Loucy (cell line): ENCODE results near the gene ZNF438.

Experiments used
- H2AFZ ChIP-seq: fragments of 200-600 bp; sonication (generic); 2 replicates; pipeline ENCODE4 v1.6.0; 2016; ENCODE audit warnings: antibody characterized with exemption, mild to moderate bottlenecking, low read length, moderate library complexity
- H3F3A ChIP-seq: fragments of 200-600 bp; 2 replicates; pipeline ENCODE4 v1.6.0; 2016; ENCODE audit warnings: antibody characterized with exemption, low read depth, mild to moderate bottlenecking
- H3K27me3 ChIP-seq: fragments of 200-600 bp; sonication (generic); 2 replicates; pipeline ENCODE4 v1.6.1; 2014; ENCODE audit warnings: low read length, mild to moderate bottlenecking; ENCODE audit not compliant: insufficient read depth, poor library complexity, severe bottlenecking
- H3K36me3 ChIP-seq: fragments of 200-600 bp; sonication (generic); 2 replicates; pipeline ENCODE4 v1.6.1; 2016; ENCODE audit warnings: low read length; ENCODE audit not compliant: insufficient read depth
- H3K4me1 ChIP-seq: fragments of 200-600 bp; sonication (generic); 2 replicates; pipeline ENCODE4 v1.5.1; 2014; ENCODE audit warnings: low read length, mild to moderate bottlenecking; ENCODE audit not compliant: insufficient read depth, poor library complexity, severe bottlenecking
- H3K4me2 ChIP-seq: fragments of 200-600 bp; sonication (generic); 2 replicates; pipeline ENCODE4 v1.6.0; 2014; ENCODE audit warnings: antibody characterized with exemption, low read length, low read depth, mild to moderate bottlenecking; ENCODE audit not compliant: poor library complexity, severe bottlenecking
- H3K4me3 ChIP-seq: fragments of 200-600 bp; sonication (generic); 2 replicates; pipeline ENCODE4 v1.5.1; 2014; ENCODE audit warnings: low read length, mild to moderate bottlenecking, mixed read lengths; ENCODE audit not compliant: poor library complexity, severe bottlenecking
- H3K79me2 ChIP-seq: fragments of 200-600 bp; sonication (generic); 2 replicates; pipeline ENCODE4 v1.6.1; 2014; ENCODE audit warnings: low read length; ENCODE audit not compliant: insufficient read depth
- H3K9ac ChIP-seq: fragments of 200-600 bp; sonication (generic); 2 replicates; pipeline ENCODE4 v1.6.0; 2014; ENCODE audit warnings: mild to moderate bottlenecking, low read depth, low read length, moderate library complexity; ENCODE audit not compliant: poor library complexity, severe bottlenecking
- H3K9me2 ChIP-seq: fragments of 200-600 bp; sonication (generic); replicated peaks from 2 replicates; pipeline ENCODE4 v1.6.1; 2016; ENCODE audit warnings: low read depth, low read length, mixed read lengths
- H3K9me3 ChIP-seq: fragments of 200-600 bp; sonication (generic); 2 replicates; pipeline ENCODE4 v1.6.1; 2014; ENCODE audit warnings: mild to moderate bottlenecking, antibody characterized with exemption, low read length, low read depth; ENCODE audit not compliant: insufficient read depth
- H4K20me1 ChIP-seq: fragments of 200-600 bp; sonication (generic); 2 replicates; pipeline ENCODE4 v1.6.0; 2014; ENCODE audit warnings: antibody characterized with exemption, low read length, mild to moderate bottlenecking; ENCODE audit not compliant: insufficient read depth, poor library complexity, severe bottlenecking
- EZH2phosphoT487 ChIP-seq: fragments of 200-600 bp; IDR thresholded peaks from 2 replicates; pipeline ENCODE4 v1.6.1; 2018; ENCODE audit warnings: antibody characterized with exemption, mild to moderate bottlenecking, moderate library complexity, borderline replicate concordance
- TF ChIP-seq, protein P1 (sequence below): fragments of 200-600 bp; sonication (generic); conservative IDR thresholded peaks from 2 replicates; pipeline ENCODE4 v1.5.1; 2014; ENCODE audit warnings: mild to moderate bottlenecking, antibody characterized with exemption, low read length

The ZNF438 gene

GRCh38 chr10:30811276-30812017 lies 220.2 kb downstream of the ZNF438 start:
- TF ChIP-seq, protein P1, sequence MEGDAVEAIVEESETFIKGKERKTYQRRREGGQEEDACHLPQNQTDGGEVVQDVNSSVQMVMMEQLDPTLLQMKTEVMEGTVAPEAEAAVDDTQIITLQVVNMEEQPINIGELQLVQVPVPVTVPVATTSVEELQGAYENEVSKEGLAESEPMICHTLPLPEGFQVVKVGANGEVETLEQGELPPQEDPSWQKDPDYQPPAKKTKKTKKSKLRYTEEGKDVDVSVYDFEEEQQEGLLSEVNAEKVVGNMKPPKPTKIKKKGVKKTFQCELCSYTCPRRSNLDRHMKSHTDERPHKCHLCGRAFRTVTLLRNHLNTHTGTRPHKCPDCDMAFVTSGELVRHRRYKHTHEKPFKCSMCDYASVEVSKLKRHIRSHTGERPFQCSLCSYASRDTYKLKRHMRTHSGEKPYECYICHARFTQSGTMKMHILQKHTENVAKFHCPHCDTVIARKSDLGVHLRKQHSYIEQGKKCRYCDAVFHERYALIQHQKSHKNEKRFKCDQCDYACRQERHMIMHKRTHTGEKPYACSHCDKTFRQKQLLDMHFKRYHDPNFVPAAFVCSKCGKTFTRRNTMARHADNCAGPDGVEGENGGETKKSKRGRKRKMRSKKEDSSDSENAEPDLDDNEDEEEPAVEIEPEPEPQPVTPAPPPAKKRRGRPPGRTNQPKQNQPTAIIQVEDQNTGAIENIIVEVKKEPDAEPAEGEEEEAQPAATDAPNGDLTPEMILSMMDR = no peak
- no peak for TF ChIP-seq EZH2phosphoT487
- H3K9ac ChIP-seq = no peak overlapping the region
- H3F3A ChIP-seq = no peaks in the 10 kb centered on the region
- no peak overlapping the region for H2AFZ ChIP-seq
- peaks cover 38% of the 10 kb centered on the region for H3K4me1 ChIP-seq
- H4K20me1 ChIP-seq = no peaks in the 10 kb centered on the region
- no peak overlapping the region for H3K4me3 ChIP-seq
- no peaks in the 10 kb centered on the region for H3K9me2 ChIP-seq
- no peaks in the 10 kb centered on the region for H3K9me3 ChIP-seq
- H3K4me2 ChIP-seq = no peak overlapping the region
- H3K79me2 ChIP-seq = no peaks in the 10 kb centered on the region
- no peaks in the 10 kb centered on the region for H3K36me3 ChIP-seq
- H3K27me3 ChIP-seq = no peaks in the 10 kb centered on the region

DNA sequence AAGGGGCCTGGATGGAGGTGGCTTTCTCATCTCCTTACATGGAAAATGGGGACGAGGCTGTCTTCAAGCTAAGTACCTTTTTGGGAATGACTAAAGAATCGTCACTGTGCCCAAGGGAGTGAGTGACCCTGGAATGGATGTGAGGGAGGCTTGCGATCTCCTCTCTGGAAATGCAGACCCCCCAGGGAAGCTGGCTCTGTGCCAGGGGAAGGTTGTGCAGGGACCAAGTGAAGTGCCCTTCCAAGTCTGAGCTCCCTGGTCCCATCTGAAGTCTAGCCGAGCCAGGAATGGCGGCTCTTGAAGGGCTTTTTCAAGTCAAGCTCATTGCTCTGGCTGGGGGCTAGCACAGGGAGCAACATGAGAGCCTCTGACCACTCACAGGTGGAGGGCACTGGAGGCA lies 221.2 kb downstream of the ZNF438 start:
- Histone ChIP-seq H3K79me2 (no peaks in the 10 kb centered on the region), H3K4me1 (peaks cover 32% of the 10 kb centered on the region), H3K4me2 (no peak overlapping the region), H3F3A (no peaks in the 10 kb centered on the region), H3K4me3 (no peak overlapping the region), H3K9me2 (no peaks in the 10 kb centered on the region), H3K9ac (no peak overlapping the region), H2AFZ (no peak overlapping the region), H3K27me3 (no peaks in the 10 kb centered on the region), H4K20me1 (no peaks in the 10 kb centered on the region), H3K9me3 (no peaks in the 10 kb centered on the region), H3K36me3 (no peaks in the 10 kb centered on the region)
- no peak for TF ChIP-seq EZH2phosphoT487
- TF ChIP-seq, protein P1 = no peak

DNA sequence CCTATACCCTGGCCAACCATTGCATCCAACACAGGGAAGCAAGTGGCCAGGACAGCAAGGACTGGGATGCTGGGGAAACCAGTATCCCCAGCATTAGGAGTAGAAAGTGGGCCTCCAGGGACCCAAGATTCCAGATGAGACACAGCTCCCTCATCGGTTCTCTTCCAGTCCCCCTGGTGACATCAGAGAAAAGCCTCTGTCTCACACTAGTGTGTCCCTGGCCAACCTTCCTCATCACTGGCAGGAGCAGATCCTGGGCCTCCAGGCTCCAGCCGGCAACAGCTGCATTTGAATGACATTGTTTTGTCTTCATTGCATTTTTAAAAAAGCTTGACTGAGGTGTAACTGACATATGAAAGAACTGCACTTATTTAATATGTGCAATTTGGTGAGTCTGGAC lies 224.8 kb downstream of the ZNF438 start:
- Histone ChIP-seq H2AFZ (no peak overlapping the region), H4K20me1 (no peaks in the 10 kb centered on the region), H3K4me2 (no peak overlapping the region), H3F3A (no peaks in the 10 kb centered on the region), H3K4me3 (no peak overlapping the region), H3K79me2 (no peaks in the 10 kb centered on the region), H3K9ac (no peak overlapping the region), H3K4me1 (peaks cover 3% of the 10 kb centered on the region), H3K9me2 (no peaks in the 10 kb centered on the region), H3K36me3 (no peaks in the 10 kb centered on the region), H3K9me3 (no peaks in the 10 kb centered on the region), H3K27me3 (no peaks in the 10 kb centered on the region)
- no peak for TF ChIP-seq EZH2phosphoT487
- TF ChIP-seq, protein P1 = no peak
